H9 (cell line): ENCODE data around the gene EPHX1. TPM values are rescaled to one million over a fixed set of nuclear protein-coding genes. Genes with fewer than 3 reads are reported as not detected.

Experiments
- DNase-seq: peaks from one replicate; pipeline ENCODE4 v3.0.0-alpha.2; 2017
- H2AFZ ChIP-seq: one replicate; pipeline ENCODE4 v1.6.1; 2013; ENCODE audit warnings: mild to moderate bottlenecking, low read length, control low read depth, moderate library complexity
- H2AK5ac ChIP-seq: 2 replicates; pipeline ENCODE4 v1.6.1; 2013; ENCODE audit warnings: low read length, control low read depth, mixed read lengths; ENCODE audit not compliant: insufficient read length
- H2BK120ac ChIP-seq: one replicate; pipeline ENCODE4 v1.6.1; 2013; ENCODE audit warnings: low read depth, mild to moderate bottlenecking, low read length, control low read depth, inconsistent platforms; ENCODE audit not compliant: poor library complexity, severe bottlenecking
- H2BK12ac ChIP-seq: 2 replicates; pipeline ENCODE4 v1.6.1; 2013; ENCODE audit warnings: low read length, control low read depth, mixed read lengths, low read depth; ENCODE audit not compliant: insufficient read length
- H2BK15ac ChIP-seq: 2 replicates; pipeline ENCODE4 v1.6.1; 2013; ENCODE audit warnings: low read depth, low read length, control low read depth
- H2BK20ac ChIP-seq: one replicate; pipeline ENCODE4 v1.6.1; 2013; ENCODE audit warnings: low read depth, mild to moderate bottlenecking, low read length, control low read depth, inconsistent platforms; ENCODE audit not compliant: poor library complexity, severe bottlenecking
- H2BK5ac ChIP-seq: 2 replicates; pipeline ENCODE4 v1.6.1; 2013; ENCODE audit warnings: low read length, control low read depth, mixed read lengths; ENCODE audit not compliant: insufficient read length
- H3K14ac ChIP-seq: 2 replicates; pipeline ENCODE4 v1.6.1; 2013; ENCODE audit warnings: low read length, control low read depth; ENCODE audit not compliant: insufficient read depth
- H3K18ac ChIP-seq: 2 replicates; pipeline ENCODE4 v1.6.1; 2013; ENCODE audit warnings: low read depth, mild to moderate bottlenecking, mixed read lengths, low read length, control low read depth; ENCODE audit not compliant: insufficient read length
- H3K23ac ChIP-seq: 2 replicates; pipeline ENCODE4 v1.6.1; 2013; ENCODE audit warnings: low read length, control low read depth, mixed read lengths, low read depth; ENCODE audit not compliant: insufficient read length
- H3K23me2 ChIP-seq: 2 replicates; pipeline ENCODE4 v1.6.1; 2013; ENCODE audit warnings: low read depth, mild to moderate bottlenecking, mixed read lengths, low read length, control low read depth; ENCODE audit not compliant: insufficient read length, poor library complexity, severe bottlenecking
- H3K27ac ChIP-seq: 2 replicates; pipeline ENCODE4 v1.5.1; 2013; ENCODE audit warnings: low read length, control low read depth, mixed read lengths, low read depth; ENCODE audit not compliant: insufficient read length
- H3K27me3 ChIP-seq: 2 replicates; pipeline ENCODE4 v1.6.1; 2013; ENCODE audit warnings: low read length, control low read depth, inconsistent platforms; ENCODE audit not compliant: insufficient read depth
- H3K4ac ChIP-seq: 2 replicates; pipeline ENCODE4 v1.6.1; 2013; ENCODE audit warnings: low read depth, mild to moderate bottlenecking, control low read depth, inconsistent platforms, low read length, moderate library complexity
- H3K4me1 ChIP-seq: 2 replicates; pipeline ENCODE4 v1.6.1; 2013; ENCODE audit warnings: low read length, control low read depth, inconsistent platforms; ENCODE audit not compliant: insufficient read depth
- H3K4me2 ChIP-seq: 2 replicates; pipeline ENCODE4 v1.6.1; 2013; ENCODE audit warnings: low read length, control low read depth, mixed read lengths; ENCODE audit not compliant: insufficient read length, insufficient read depth
- H3K56ac ChIP-seq: 2 replicates; pipeline ENCODE4 v1.6.1; 2013; ENCODE audit warnings: low read depth, mild to moderate bottlenecking, mixed read lengths, low read length, control low read depth; ENCODE audit not compliant: insufficient read length
- H3K79me1 ChIP-seq: 2 replicates; pipeline ENCODE4 v1.6.1; 2013; ENCODE audit warnings: low read depth, mild to moderate bottlenecking, moderate library complexity, low read length, control low read depth, inconsistent platforms; ENCODE audit not compliant: insufficient read depth, poor library complexity, severe bottlenecking
- H3K79me2 ChIP-seq: 2 replicates; pipeline ENCODE4 v1.6.1; 2013; ENCODE audit warnings: low read length, control low read depth, inconsistent platforms; ENCODE audit not compliant: insufficient read depth
- H3K9ac ChIP-seq: 2 replicates; pipeline ENCODE4 v1.6.1; 2013; ENCODE audit warnings: low read length, control low read depth, mixed read lengths; ENCODE audit not compliant: insufficient read length; ENCODE audit errors: extremely low read depth
- H3K9me3 ChIP-seq: one replicate; pipeline ENCODE4 v1.6.1; 2013; ENCODE audit warnings: low read depth, low read length, inconsistent platforms; ENCODE audit not compliant: control insufficient read depth
- H3T11ph ChIP-seq: one replicate; pipeline ENCODE4 v1.6.1; 2013; ENCODE audit warnings: mild to moderate bottlenecking, low read length, control low read depth, inconsistent platforms
- H4K20me1 ChIP-seq: one replicate; pipeline ENCODE4 v1.6.1; 2013; ENCODE audit not compliant: control insufficient read depth, insufficient read length, insufficient read depth
- H4K5ac ChIP-seq: 2 replicates; pipeline ENCODE4 v1.6.1; 2013; ENCODE audit warnings: low read depth, mild to moderate bottlenecking, mixed read lengths, low read length, control low read depth; ENCODE audit not compliant: insufficient read length
- H4K8ac ChIP-seq: replicated peaks from 2 replicates; pipeline ENCODE4 v1.6.1; 2013; ENCODE audit warnings: low read length, control low read depth, mixed read lengths, low read depth; ENCODE audit not compliant: insufficient read length
- H4K91ac ChIP-seq: 2 replicates; pipeline ENCODE4 v1.6.1; 2013; ENCODE audit warnings: low read depth, mild to moderate bottlenecking, moderate library complexity, mixed read lengths, low read length, control low read depth; ENCODE audit not compliant: insufficient read length
- H3K27ac Mint-ChIP-seq, 3 experiments: 2 replicates in 2 of 3; 3 replicates in 1 of 3; pipeline ENCODE4 v1.8.0; 2020 to 2021; ENCODE audit warnings: mixed read lengths in 3 of 3, mild to moderate bottlenecking in 1 of 3, moderate library complexity in 1 of 3
- H3K27me3 Mint-ChIP-seq: 2 replicates; pipeline ENCODE4 v1.8.0; 2021; ENCODE audit warnings: low read depth, mild to moderate bottlenecking, moderate library complexity, mixed read lengths
- H3K36me3 Mint-ChIP-seq, 3 experiments: 2 replicates in 2 of 3; 3 replicates in 1 of 3; pipeline ENCODE4 v1.8.0; 2020 to 2021; ENCODE audit warnings: low read depth in 3 of 3, mixed read lengths in 3 of 3; ENCODE audit not compliant: insufficient read depth in 1 of 3
- H3K4me1 Mint-ChIP-seq, 2 experiments: 2 replicates each; pipeline ENCODE4 v1.8.0; 2020; ENCODE audit warnings: mixed read lengths in 2 of 2
- H3K4me3 Mint-ChIP-seq, 2 experiments: 2 replicates in 1 of 2; 3 replicates in 1 of 2; pipeline ENCODE4 v1.8.0; 2020 to 2021; ENCODE audit warnings: mild to moderate bottlenecking in 2 of 2, mixed read lengths in 2 of 2, moderate library complexity in 1 of 2
- H3K9me3 Mint-ChIP-seq, 2 experiments: 2 replicates in 1 of 2; 3 replicates in 1 of 2; pipeline ENCODE4 v1.8.0; 2020; ENCODE audit warnings: mild to moderate bottlenecking in 2 of 2, mixed read lengths in 2 of 2, moderate library complexity in 1 of 2
- WGBS: extraction: QIAGEN DNeasy Blood & Tissue Kit; methylation state at CpG from one replicate; pipeline ENCODE4 v1.1.7; 2013; ENCODE audit warnings: missing lambda C conversion rate, low lambda C conversion rate, mixed read lengths; ENCODE audit not compliant: insufficient read length; ENCODE audit errors: extremely low coverage; 5-methylcytosine and 5-hydroxymethylcytosine counted together
- total RNA-seq: library from RNA; stranded (reverse); gene quantifications from 2 replicates; pipeline ENCODE4 v1.2.1, GENCODE V29; 2021
- TF ChIP-seq, protein P1 (sequence below): fragments of 200-600 bp; sonication (generic); conservative IDR thresholded peaks from 3 replicates; pipeline ENCODE4 v1.8.0; 2021; ENCODE audit warnings: antibody characterized with exemption, mild to moderate bottlenecking

The EPHX1 gene
- total RNA-seq, 1 experiment from 2014 or later: 40.6 TPM

DNA sequence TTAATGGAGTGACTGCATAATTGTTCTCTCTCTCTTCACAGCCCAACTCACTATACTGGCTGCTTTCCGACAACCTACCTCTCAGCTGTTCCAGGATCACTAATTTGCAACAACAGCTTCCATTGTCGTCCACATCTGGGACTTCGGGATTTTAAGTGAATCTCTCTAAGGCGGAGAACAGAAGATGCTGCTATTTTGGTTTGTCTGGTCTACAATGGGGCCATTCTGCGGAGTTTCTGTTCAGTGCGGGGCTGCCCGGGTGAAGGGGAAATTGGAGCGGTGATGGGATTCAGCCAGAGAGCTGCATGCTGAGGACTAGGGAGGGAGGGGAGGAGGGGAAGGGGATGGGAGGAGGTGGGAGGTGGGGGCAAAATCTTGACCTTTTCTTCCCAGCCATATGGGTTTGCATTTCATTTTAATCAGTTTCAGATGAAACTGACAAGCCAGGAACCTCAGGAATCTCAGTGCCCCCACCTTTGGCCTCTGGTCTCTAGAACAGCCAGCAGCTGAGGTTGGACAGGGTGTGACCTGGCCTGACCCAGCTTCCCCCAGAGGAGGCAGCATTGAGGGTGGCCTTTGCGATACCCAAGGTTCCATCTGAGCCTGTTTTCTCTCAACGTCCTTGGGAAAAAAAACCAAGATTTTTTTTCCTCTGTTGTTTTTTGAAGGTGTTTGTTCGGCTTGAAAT lies 39.2 kb upstream of the EPHX1 start:
- peaks cover 14% of the 10 kb centered on the region for H3K4me1 ChIP-seq
- H3K27ac Mint-ChIP-seq: peak overlapping the region in 1 of 3 experiments; percentile 42; a peak in 1 of 7 replicates
- H3K9me3 ChIP-seq: no peaks in the 10 kb centered on the region
- no peak overlapping the region for H3K18ac ChIP-seq
- H3K36me3 Mint-ChIP-seq: no peaks in the 10 kb centered on the region
- H2BK20ac ChIP-seq: no peak overlapping the region
- H3K4ac ChIP-seq: no peak overlapping the region
- no peak overlapping the region for H2BK12ac ChIP-seq
- no peak overlapping the region for H3K27ac ChIP-seq
- no peak overlapping the region for H4K91ac ChIP-seq
- H4K5ac ChIP-seq: no peak overlapping the region
- no peaks in the 10 kb centered on the region for H4K20me1 ChIP-seq
- DNase-seq: peak; percentile 58
- H3K27me3 Mint-ChIP-seq: peaks cover 4% of the 10 kb centered on the region; the same call in 1 of the 2 replicates
- no peak overlapping the region for H3K23ac ChIP-seq
- TF ChIP-seq, protein P1, sequence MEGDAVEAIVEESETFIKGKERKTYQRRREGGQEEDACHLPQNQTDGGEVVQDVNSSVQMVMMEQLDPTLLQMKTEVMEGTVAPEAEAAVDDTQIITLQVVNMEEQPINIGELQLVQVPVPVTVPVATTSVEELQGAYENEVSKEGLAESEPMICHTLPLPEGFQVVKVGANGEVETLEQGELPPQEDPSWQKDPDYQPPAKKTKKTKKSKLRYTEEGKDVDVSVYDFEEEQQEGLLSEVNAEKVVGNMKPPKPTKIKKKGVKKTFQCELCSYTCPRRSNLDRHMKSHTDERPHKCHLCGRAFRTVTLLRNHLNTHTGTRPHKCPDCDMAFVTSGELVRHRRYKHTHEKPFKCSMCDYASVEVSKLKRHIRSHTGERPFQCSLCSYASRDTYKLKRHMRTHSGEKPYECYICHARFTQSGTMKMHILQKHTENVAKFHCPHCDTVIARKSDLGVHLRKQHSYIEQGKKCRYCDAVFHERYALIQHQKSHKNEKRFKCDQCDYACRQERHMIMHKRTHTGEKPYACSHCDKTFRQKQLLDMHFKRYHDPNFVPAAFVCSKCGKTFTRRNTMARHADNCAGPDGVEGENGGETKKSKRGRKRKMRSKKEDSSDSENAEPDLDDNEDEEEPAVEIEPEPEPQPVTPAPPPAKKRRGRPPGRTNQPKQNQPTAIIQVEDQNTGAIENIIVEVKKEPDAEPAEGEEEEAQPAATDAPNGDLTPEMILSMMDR: peak; percentile 46; the same call in 2 of the 3 replicates
- no peak overlapping the region for H3K56ac ChIP-seq
- peak overlapping the region in 1 of 2 experiments; percentile 22; a peak in 3 of 5 replicates for H3K4me3 Mint-ChIP-seq
- no peaks in the 10 kb centered on the region for H3K27me3 ChIP-seq
- no peaks in the 10 kb centered on the region for H3K79me2 ChIP-seq
- no peak overlapping the region for H2BK15ac ChIP-seq
- WGBS: no CpG with 5 or more reads among the region's 11 CpGs
- no peak overlapping the region for H2BK120ac ChIP-seq
- H3K4me1 Mint-ChIP-seq: peaks cover 53 to 55% of the 10 kb centered on the region in 2 experiments
- H3T11ph ChIP-seq: no peak overlapping the region
- H2AFZ ChIP-seq: no peak overlapping the region
- H2AK5ac ChIP-seq: no peak overlapping the region
- H3K9ac ChIP-seq: no peak overlapping the region
- no peak overlapping the region for H4K8ac ChIP-seq
- H3K23me2 ChIP-seq: no peaks in the 10 kb centered on the region
- H3K9me3 Mint-ChIP-seq: no peaks in the 10 kb centered on the region
- H3K79me1 ChIP-seq: no peaks in the 10 kb centered on the region
- H2BK5ac ChIP-seq: no peak overlapping the region
- no peak overlapping the region for H3K14ac ChIP-seq
- H3K4me2 ChIP-seq: no peak overlapping the region
